Vagina (tissue), 2 donors: Measurements from ENCODE around the gene CAMK4. TPM values are rescaled to one million over a fixed set of nuclear protein-coding genes. Genes with fewer than 3 reads are reported as not detected.

Experiments
- DNase-seq, 2 donors: peaks; one replicate each; pipeline ENCODE4 v3.0.0-alpha.2; 2017; ENCODE audit errors: extremely low spot score in 2 of 2
- H3K27ac ChIP-seq: fragments of 200-600 bp; sonication (generic); one replicate; pipeline ENCODE4 v1.5.1; 2019
- H3K27me3 ChIP-seq: fragments of 200-600 bp; sonication (generic); one replicate; pipeline ENCODE4 v1.5.1; 2019
- H3K36me3 ChIP-seq, 2 donors: fragments of 200-600 bp; sonication (generic); one replicate each; pipeline ENCODE4 v1.5.1; 2017 to 2019
- H3K4me1 ChIP-seq: fragments of 200-600 bp; sonication (generic); one replicate; pipeline ENCODE4 v1.5.1; 2019
- H3K4me3 ChIP-seq, 2 donors: fragments of 200-600 bp; sonication (generic); 1 replicate in 1 of 2; 2 replicates in 1 of 2; pipeline ENCODE4 v1.5.1; 2016 to 2019
- H3K9me3 ChIP-seq: fragments of 200-600 bp; sonication (generic); one replicate; pipeline ENCODE4 v1.5.1; 2019
- CTCF ChIP-seq, 3 experiments: fragments of 450-650 bp in 2 of 3; fragments of 200-600 bp in 1 of 3; sonication (generic) in 1 of 3; IDR thresholded peaks; one replicate each; pipeline ENCODE4 v1.5.1; 2017 to 2019; ENCODE audit warnings: antibody characterized with exemption in 3 of 3, mild to moderate bottlenecking in 2 of 3, moderate library complexity in 2 of 3
- POLR2A ChIP-seq, 2 donors: fragments of 450-650 bp; IDR thresholded peaks; one replicate each; pipeline ENCODE4 v1.6.1; 2017; ENCODE audit warnings: antibody characterized with exemption in 2 of 2, mild to moderate bottlenecking in 2 of 2, moderate library complexity in 2 of 2
- POLR2AphosphoS5 ChIP-seq, 2 donors: sonication (generic); formaldehyde crosslinking; IDR thresholded peaks; one replicate each; pipeline ENCODE4 v1.9.0; 2017; ENCODE audit warnings: antibody characterized with exemption in 2 of 2, mild to moderate bottlenecking in 2 of 2, low read depth in 1 of 2; ENCODE audit not compliant: insufficient read depth in 1 of 2
- intact Hi-C: fragments of 100-400 bp; cut with DNase I; formaldehyde crosslinking; loops from one replicate; pipeline ENCODE4 v1.15.1; 2023
- total RNA-seq: library from RNA; depleted of rRNA; stranded (reverse); fragments of >200 nt; gene quantifications from one replicate; pipeline ENCODE4 v1.2.3, GENCODE V29; 2016

The CAMK4 gene
- total RNA-seq, 1 donor from 2014 or later, result 11.8 TPM

- intact Hi-C loops, result no loop called here
- TF ChIP-seq POLR2AphosphoS5 (IDR thresholded peaks at IDR 0.05; ENCODE audit: insufficient read depth in 1 of 2, low read depth in 1 of 2) (no peak), POLR2A (IDR thresholded peaks at IDR 0.05) (no peak), CTCF (IDR thresholded peaks at IDR 0.05) (no peak)
- DNase-seq, result no peak
- Histone ChIP-seq H3K27ac (peak overlapping the region; percentile 2), H3K27me3 (no peaks in the 10 kb centered on the region), H3K4me1 (no peaks in the 10 kb centered on the region), H3K9me3 (no peaks in the 10 kb centered on the region), H3K36me3 (peaks cover 0 to 14% of the 10 kb centered on the region in 2 donors), H3K4me3 (no peak overlapping the region)
These were observed 278.8 kb downstream of the CAMK4 start for GRCh38 chr5:111502956-111503355.

- no peak for DNase-seq
- Histone ChIP-seq H3K9me3 (no peaks in the 10 kb centered on the region), H3K36me3 (peaks cover 0 to 7% of the 10 kb centered on the region in 2 donors), H3K27me3 (no peaks in the 10 kb centered on the region), H3K4me1 (peaks cover 2% of the 10 kb centered on the region), H3K4me3 (no peak overlapping the region), H3K27ac (no peak overlapping the region)
- intact Hi-C loops, result no loop called here
- no peak for TF ChIP-seq POLR2A (IDR thresholded peaks at IDR 0.05)
- TF ChIP-seq CTCF (IDR thresholded peaks at IDR 0.05), result no peak
- TF ChIP-seq POLR2AphosphoS5 (IDR thresholded peaks at IDR 0.05; ENCODE audit: insufficient read depth in 1 of 2, low read depth in 1 of 2), result no peak
These were observed 280.9 kb downstream of the CAMK4 start for GRCh38 chr5:111505096-111505495.

GRCh38 chr5:111507276-111507675 is 283.1 kb downstream of the CAMK4 start:
- Histone ChIP-seq H3K27me3 (no peaks in the 10 kb centered on the region), H3K36me3 (no peaks in the 10 kb centered on the region), H3K27ac (no peak overlapping the region), H3K9me3 (no peaks in the 10 kb centered on the region), H3K4me1 (peaks cover 18% of the 10 kb centered on the region), H3K4me3 (no peak overlapping the region)
- TF ChIP-seq POLR2A (IDR thresholded peaks at IDR 0.05) (no peak), CTCF (IDR thresholded peaks at IDR 0.05) (no peak), POLR2AphosphoS5 (IDR thresholded peaks at IDR 0.05; ENCODE audit: insufficient read depth in 1 of 2, low read depth in 1 of 2) (no peak)
- DNase-seq, result no peak
- intact Hi-C loops, result no loop called here

GRCh38 chr5:111509119-111509518 is 284.9 kb downstream of the CAMK4 start:
- H3K27ac ChIP-seq, result no peak overlapping the region
- TF ChIP-seq CTCF (IDR thresholded peaks at IDR 0.05), result no peak
- TF ChIP-seq POLR2AphosphoS5 (IDR thresholded peaks at IDR 0.05; ENCODE audit: insufficient read depth in 1 of 2, low read depth in 1 of 2), result no peak
- TF ChIP-seq POLR2A (IDR thresholded peaks at IDR 0.05), result no peak
- intact Hi-C loops, result no loop called here
- H3K4me1 ChIP-seq, result peaks cover 18% of the 10 kb centered on the region
- H3K4me3 ChIP-seq, result no peak overlapping the region
- no peaks in the 10 kb centered on the region for H3K9me3 ChIP-seq
- H3K36me3 ChIP-seq, result no peaks in the 10 kb centered on the region
- DNase-seq, result no peak
- H3K27me3 ChIP-seq, result no peaks in the 10 kb centered on the region

- no peak for TF ChIP-seq CTCF (IDR thresholded peaks at IDR 0.05)
- TF ChIP-seq POLR2AphosphoS5 (IDR thresholded peaks at IDR 0.05; ENCODE audit: insufficient read depth in 1 of 2, low read depth in 1 of 2), result no peak
- no peak for TF ChIP-seq POLR2A (IDR thresholded peaks at IDR 0.05)
- intact Hi-C loops, result no loop called here
- Histone ChIP-seq H3K4me1 (peaks cover 18% of the 10 kb centered on the region), H3K27ac (peak overlapping the region; percentile 92), H3K9me3 (no peaks in the 10 kb centered on the region), H3K27me3 (no peaks in the 10 kb centered on the region), H3K36me3 (no peaks in the 10 kb centered on the region), H3K4me3 (peak overlapping the region; percentile 78 to 86)
- no peak for DNase-seq
These were observed 287.1 kb downstream of the CAMK4 start for GRCh38 chr5:111511174-111511830.
